Fibroblast of skin of scalp (primary cell): ENCODE measurements around the gene IGSF10.

Experiments
- DNase-seq: peaks from one replicate; pipeline ENCODE4 v3.0.0-alpha.2; 2013

The IGSF10 gene

DNA sequence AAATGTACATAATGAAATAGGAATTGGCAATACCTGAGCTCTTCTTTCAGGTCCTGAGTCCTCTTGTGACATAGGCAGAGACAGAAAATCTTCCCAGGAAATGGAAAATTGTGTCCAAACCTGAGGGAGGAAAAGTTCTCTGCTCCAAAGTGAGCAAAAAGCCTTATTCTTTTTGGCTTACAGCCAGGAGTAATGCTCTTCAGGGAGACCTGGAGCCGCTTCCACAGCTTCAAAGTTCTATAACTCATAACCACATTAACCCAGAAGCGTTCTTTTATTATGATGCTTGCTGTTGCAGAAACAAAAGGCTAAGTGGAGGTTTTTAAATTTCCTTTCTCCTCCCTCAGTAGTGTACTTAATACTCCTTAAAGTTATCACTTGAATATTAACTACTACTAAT is 633 bp downstream of the IGSF10 start:
- DNase-seq = peak; percentile 14

DNA sequence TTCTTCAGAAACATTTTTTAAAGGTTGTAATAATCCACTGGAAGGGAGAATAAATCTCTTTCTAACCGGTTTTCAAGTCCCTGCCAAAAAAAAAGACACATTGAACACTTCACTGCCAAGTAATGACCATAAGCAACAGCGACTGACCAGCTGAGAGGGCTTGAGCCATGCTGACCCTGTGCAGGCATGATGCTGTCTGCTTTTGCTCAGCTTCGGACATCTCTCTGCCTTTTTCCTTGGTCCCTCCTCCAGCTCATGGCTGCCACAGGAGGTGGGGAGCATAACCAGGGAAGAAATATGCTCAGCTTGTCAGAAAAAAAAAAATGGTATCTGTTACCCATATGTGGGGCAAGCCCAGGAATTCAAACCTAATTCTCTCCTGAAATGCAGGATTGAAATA is 1.5 kb downstream of the IGSF10 start:
- no peak for DNase-seq

- DNase-seq = no peak
Measured at GRCh38 chr3:151456065-151456464, 4.8 kb downstream of the IGSF10 start.

- DNase-seq = no peak
Measured at GRCh38 chr3:151452841-151453240, 8.0 kb downstream of the IGSF10 start.

- DNase-seq = no peak
Measured at GRCh38 chr3:151452368-151452767, 8.5 kb downstream of the IGSF10 start.

- no peak for DNase-seq
Measured at GRCh38 chr3:151446002-151446340, 14.9 kb downstream of the IGSF10 start.

GRCh38 chr3:151445273-151446001 is 15.4 kb downstream of the IGSF10 start:
- peak; percentile 81 for DNase-seq

DNA sequence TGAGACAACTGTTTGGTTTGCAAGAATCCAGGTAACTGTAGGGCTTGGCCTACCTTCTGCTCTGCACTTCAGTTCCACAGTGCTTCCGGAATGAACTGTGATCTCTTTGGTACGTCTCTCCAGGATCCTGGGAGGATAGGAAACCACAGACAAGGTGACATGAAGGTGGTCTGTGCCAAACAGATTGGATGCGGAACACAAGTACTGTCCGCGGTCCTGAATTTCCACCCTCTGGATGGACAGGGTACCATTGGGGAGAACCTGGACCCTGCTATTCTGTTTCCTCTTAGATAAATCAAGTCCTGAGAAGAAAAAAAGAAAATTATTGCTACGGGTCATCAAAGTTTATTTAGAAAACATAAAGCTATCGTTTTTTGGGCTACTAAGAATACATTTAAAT is 17.3 kb downstream of the IGSF10 start:
- no peak for DNase-seq

DNA sequence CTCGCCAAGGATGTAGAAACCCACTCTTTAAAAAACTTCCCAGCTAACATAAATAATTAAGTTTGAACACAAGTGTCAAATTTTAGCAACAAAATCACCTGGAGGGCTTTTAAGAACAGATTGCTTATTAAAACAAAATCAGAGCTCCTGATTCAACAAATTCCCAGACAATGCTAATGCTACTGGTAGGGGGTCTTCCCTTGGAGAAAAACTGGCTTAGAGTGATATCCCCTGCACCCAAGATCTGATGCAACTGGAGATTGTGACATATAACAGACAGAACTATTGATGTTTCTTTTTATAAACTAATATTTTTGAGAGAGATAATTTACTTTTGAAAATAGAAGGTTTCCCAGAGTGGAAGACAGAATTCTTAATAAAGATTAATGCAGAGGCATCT is 19.9 kb downstream of the IGSF10 start:
- no peak for DNase-seq

GRCh38 chr3:151439652-151440125 is 21.2 kb downstream of the IGSF10 start:
- peak; percentile 75 for DNase-seq

GRCh38 chr3:151437906-151438305 is 23.0 kb downstream of the IGSF10 start:
- DNase-seq = no peak

GRCh38 chr3:151436675-151437446 is 24.0 kb downstream of the IGSF10 start:
- DNase-seq = no peak

GRCh38 chr3:151434151-151434890 is 26.5 kb downstream of the IGSF10 start:
- DNase-seq = peak; percentile 83

DNA sequence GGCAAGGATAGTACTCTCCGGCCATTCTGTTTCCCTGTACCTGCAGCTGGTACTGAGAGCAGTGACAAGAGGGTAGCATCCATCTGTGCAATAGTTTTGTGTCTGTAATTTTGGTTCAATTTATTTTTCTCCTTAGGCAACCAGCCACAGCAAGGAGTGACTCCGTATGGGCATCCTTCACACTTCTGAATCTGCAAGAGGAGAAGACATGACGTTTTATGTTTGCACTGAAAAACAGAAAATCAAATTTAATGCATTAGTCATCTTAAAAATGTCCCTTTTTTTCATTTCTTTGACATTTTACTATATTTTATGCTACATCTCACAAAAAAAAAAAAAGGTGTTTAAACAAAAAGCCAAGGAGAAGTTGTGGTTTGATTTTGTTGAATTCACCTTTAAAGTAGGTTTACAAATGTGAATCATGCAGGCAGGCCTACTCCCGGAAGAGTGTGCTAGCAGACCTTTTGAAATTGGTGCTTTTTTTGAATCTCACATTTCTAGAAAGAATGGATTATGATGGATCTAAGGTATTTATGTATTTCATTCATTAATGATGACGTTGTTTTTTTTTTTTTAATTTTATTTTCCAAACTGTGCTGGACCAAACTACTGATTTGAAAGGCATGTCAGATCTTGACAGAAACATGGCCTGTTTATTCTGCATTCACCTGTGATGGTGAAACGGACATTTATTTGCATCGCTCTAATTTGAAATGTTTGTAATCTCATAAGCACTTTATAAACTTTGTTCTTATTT is 28.1 kb downstream of the IGSF10 start:
- no peak for DNase-seq

- peak; percentile 33 for DNase-seq
Measured at GRCh38 chr3:151431940-151432339, 28.9 kb downstream of the IGSF10 start.

DNA sequence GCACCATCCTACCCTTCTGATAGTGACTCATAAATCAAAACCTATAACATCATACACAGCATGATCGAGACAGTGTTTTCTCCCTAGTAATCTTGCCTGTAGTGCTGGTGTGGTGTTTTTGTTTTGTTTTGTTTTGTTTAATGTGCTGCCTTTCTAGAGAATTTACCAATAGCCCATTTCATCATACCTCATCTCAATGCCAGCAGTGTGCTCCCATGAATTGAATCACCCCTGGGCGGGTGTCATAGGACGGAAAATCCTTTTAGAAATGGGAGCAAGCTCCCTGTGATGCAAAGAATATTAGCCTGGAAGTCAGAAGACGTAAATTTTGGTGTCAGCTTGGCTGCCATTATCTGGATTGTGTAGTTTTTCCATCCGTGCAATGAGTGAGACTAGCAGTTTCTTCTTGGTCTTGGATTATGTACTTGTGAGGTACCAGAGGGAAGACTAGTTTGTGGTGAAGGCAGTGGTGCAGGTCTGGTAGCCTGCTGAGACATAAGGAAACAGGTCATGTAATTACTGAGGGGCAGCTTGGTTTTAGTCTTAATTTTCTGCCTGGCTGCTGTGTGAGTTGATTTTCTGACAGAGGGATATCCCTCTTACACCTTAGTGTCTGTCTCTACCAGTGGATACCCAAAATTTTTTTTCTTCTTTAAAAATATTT is 29.9 kb downstream of the IGSF10 start:
- DNase-seq = no peak

- DNase-seq = no peak
Measured at GRCh38 chr3:151428386-151428785, 32.5 kb downstream of the IGSF10 start.

DNA sequence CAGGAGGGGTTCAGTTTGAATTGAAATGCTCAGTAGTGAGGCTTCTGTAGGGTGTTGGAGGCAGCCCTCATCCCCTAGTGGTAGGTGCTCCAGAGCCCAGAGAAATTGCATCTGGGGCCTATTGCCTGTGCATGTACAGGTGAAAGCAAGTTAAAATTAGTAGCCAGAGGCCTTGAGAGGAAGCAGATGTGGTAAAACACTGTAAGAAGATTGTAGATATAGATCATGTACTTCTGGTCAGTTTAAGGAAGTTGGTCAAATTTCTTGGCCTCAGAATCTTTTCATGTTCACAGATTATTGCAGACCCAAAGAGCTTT is 34.6 kb downstream of the IGSF10 start:
- no peak for DNase-seq

DNA sequence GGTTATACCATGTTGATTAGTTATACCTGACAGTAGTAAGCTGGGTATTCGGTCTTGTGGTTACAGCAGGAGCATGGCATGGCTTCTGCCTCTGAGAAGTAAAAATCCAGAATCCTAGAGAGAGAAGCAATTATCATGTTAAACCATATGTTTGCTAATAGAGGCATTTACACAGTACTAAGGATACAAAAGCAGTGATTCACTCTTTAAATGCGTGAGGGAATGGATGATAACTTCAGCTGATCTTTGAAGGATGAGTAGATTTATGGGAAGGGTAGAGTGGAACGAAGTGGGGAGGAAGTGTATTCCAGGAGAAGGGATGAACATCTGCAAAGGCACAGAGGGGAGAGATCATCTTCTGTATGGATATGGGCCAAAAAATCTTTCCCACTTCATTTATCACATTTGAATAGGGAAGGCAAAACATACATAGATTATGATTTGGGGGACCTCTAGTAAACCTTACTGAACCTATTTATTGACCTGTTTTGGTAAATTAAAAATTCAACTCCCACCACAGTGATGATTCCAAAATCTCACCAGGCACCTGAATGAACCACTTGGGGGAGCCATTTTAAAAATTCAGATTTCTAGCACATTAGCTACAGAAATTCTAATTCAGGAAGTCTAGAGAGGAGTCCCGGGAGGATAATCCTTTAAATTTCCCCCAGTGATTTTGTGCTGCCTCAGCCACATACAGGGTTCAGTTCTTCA is 35.1 kb downstream of the IGSF10 start:
- no peak for DNase-seq

GRCh38 chr3:151423091-151423490 is 37.8 kb downstream of the IGSF10 start:
- DNase-seq = no peak

DNA sequence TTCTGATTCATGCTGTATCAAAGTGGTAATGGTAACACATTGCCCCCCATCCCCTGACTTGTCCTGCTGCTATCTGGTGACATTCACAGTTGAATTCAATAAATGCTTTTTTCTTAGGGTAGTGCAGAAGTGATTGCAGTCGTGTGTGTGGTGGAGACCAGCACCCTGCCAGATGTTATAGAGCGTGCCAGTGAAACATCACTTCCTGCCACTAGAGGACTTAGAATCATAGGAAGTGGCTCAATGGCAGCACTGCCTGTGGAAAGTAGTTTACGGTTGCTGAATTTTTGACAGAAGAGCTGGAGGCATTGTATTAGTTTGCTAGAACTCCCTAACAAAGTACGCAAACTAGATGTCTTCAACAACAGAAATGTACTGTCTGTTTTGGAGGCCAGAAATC is 38.9 kb downstream of the IGSF10 start:
- no peak for DNase-seq

GRCh38 chr3:151419806-151420205 is 41.1 kb downstream of the IGSF10 start:
- no peak for DNase-seq
